Stimulated activated CD8-positive, alpha-beta memory T cell treated with anti-CD3 and anti-CD28 coated beads, Interleukin-7, amount 100 ng/mL, for 24 hours (primary cell): ENCODE measurements around the gene KRTAP5-6.

Source experiments
- DNase-seq: peaks from one replicate; pipeline ENCODE4 v3.0.0-alpha.2; 2020; ENCODE audit warnings: low read depth

KRTAP5-6 gene, protein sequence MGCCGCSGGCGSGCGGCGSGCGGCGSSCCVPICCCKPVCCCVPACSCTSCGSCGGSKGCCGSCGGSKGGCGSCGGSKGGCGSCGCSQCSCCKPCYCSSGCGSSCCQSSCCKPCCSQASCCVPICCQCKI

DNA sequence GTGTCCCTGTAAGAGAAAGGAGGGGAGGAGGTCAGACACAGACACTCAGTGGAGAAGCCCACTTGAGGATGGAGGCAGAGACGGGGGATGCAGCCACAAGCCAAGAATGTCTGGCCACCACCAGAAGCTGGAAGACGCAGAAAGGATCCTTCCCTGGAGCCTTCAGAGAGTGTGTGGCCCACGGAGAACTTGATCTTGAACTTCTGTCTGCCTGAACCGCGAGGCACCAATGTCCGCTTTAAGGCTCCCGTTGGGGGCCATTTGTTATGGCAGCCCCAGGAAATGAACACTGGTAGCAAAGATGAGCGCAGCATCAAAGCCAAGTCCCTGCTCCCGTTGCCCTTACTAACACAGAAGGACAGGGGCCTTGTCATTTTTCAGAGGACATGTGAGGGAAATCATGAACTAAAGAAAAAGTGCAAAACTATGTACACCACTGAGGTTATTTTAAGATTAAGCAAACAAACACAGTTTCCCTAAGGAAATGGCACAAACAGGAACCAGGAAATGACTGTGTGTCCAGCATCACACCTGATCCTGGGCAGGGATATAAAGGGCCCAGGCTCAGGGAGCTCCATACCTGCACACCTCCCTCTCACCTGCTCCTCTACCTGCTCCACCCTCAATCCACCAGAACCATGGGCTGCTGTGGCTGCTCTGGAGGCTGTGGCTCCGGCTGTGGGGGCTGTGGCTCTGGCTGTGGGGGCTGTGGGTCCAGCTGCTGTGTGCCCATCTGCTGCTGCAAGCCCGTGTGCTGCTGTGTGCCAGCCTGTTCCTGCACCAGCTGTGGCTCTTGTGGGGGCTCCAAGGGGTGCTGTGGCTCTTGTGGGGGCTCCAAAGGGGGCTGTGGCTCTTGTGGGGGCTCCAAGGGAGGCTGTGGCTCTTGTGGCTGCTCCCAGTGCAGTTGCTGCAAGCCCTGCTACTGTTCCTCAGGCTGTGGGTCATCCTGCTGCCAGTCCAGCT, at the start of gene KRTAP5-6:
KRTAP5-6 (plus strand) TSS at position 588 of the 963 bp plus-strand sequence; CDS start at position 639, 51 bp downstream.
- DNase-seq: no peak

DNA sequence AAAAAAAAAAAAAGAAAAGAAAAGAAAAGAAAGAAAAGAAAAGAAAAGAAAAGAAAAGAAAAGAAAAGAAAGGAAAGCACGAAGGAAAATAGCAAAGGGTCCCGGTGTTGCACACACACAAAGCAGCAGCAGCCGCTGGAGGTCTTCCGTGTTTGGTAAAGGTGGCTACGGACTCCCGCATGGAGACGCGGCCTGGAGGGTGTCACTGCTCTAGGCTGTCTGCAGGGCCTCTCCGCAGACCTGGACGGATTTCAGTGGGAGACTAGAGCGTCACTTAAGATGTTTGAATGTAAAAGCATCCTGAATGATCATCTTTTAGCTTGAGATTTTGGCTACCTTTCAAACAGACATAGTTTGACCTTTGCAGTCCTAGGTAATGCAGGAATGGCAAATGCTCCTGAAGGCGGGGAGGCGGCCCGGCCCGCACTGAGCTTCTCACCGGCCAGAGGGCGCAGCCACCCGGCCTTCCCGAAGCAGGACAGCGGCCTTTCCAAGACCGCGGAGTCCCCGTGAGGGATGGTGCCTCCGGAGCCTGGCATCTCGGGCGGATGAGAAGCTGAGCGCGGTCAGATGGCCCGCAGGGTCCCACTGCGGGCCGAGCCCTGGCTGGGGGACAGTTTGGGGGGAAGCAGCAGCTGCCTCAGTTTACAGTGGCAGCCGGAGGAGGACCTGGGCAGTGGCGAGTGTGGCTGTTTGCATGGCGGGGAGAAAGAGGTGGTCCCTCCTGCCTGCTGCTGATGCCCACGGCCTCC, 48.9 kb upstream of the KRTAP5-6 start:
- DNase-seq: no peak

DNA sequence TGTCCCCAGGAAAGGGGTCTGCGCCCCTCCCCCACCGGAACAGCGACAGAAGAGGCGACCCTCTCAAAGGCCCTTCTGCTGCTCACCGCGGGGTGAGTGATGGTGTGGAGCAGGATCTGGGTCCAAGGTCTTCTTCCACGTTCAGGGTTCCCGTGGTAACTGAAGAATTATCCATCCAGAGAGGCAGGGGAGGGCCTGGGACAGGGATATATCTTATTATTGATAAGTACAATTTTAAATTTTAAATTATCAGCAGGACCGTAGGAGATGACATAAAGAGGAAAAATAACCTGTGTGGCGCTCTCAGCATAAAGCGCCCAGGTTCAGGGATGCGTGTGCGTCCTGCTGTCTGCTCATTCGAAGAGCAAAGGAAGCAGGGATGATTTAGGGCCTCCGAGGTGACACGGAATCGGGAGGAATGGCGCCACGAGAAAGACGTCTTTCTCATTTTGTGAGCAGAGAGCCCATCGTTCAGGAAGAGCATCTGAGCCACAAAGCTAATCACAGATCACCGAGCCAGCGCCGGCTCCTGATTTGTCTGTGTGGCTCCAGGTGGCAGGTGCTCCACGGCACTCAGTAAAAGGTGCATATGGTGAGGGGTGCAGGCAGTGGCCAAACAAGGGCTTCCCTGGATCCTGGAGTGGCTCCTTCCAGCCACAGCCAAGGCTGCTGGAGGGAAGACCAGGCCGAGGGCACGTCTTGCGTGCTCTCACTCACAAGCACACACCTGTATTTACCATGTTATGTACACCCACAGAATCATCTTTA, 48.2 kb upstream of the KRTAP5-6 start:
- no peak for DNase-seq

DNA sequence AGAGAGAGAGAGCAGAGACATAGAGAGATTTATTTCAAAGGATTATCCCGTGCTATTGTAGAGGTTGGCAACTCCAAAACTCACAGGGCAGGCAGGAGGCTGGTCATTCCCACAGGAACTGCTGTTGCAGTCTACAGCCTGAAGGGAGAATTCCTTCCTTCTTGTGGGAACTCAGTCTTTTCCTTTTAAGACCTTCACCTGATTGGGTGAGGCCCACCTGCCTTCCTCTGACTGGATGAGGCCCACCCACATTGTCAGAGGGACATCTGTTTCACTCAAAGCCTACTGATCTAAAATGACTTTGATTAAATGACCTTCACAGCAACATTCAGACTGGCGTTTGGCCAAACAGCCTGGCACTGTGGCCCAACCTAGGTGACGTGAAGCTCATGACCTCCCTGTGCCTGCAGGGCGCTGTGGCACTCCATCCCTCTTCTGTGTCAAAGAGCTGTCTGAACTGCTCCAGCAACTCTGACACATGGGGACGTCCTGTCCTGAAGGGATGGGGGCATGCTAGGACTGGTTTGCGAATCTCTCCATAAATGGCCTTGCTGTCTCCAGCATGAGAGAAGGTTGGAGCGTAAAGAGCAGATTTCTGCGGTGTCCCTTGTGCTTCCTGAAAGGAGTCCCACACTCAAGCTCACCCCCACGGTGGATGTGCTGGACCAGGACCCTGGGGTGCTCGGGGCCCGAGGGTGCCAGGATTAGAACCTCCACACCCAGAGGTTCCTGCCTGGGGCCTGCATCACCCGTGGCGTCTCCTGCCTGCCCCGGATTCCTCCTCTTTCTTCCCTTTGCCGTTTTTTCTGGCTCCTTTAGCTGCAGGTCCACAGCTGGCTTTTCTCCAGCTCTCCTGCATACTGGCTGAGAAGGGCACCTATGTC, 46.7 kb upstream of the KRTAP5-6 start:
- no peak for DNase-seq

DNA sequence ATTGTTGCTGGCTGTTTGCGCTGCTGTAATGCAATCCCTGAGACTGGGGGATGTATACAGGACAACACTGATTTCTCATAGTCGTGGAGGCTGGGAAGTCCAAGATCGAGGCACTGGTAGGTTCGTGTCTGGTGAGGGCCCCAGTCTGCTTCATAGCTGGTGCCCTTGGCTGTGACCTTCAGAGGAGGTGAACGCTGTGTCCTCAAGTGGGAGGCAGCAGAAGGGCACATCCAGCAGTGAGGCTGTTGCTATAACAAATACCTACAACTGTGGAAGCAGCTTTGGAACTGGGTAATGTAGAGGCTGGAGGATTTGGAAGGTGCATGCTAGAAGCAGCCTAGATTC, 46.1 kb upstream of the KRTAP5-6 start:
- DNase-seq: no peak

DNA sequence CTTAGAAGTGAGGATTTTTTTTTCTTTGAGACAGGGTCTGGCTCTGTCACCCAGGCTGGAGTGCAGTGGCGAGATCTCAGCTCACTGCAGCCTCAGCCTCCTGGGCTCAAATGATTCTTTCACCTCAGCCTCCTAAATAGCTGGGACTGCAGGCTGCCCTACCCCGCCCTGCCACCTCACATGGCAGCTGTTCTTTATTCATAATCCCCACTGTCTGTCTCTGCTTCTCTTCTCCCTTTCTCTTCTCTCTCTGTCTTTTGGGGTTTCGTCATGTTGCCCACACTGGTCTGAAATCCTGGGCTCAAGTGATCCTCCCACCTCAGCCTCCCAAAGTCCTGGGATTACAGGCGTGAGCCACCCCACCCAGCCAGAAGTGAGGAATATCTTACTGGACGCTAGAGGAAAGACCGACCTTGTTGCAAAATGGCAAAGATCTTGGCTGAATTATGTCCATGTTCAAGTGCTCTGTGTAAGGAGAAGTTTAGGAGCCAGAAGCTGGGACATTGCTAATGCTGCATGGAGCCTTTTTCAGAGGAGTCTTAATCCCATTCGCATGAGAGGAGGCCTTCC, 45.5 kb upstream of the KRTAP5-6 start:
- DNase-seq: no peak

DNA sequence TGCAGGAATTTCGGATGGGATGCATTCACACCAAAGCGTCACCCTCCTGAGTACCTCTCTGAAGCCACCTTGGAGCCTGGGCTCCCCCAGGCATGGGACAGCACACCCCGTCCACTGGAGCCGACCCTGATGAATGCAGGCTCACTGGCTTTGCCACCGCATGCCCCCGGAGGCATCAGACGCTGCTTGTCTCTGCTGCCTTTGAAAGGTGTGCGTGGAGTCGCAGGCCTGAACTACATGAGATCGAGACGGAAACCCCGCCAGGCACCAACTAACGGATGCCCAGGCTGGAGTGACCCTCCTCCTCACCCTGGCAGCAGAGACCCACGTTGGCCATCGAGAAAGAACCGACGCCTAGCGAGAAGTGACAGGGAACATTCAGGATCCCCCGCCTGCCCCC, 45.0 kb upstream of the KRTAP5-6 start:
- no peak for DNase-seq

DNA sequence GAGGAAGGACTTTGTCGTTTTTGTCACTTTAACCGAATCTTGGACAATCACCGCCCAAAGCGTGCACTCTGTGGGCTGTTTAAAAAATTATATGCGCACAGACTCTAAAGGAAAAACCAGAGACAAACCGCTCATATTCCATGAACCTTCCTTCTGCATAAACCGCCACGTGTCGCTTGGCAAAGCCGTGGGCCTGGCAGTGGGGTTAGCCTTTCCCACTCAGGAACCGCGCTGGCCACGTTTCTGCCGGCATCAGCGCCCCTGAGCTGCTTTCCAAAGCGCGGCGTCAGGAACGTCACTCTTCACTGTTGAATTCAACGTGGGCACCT, 44.6 kb upstream of the KRTAP5-6 start:
- DNase-seq: no peak

DNA sequence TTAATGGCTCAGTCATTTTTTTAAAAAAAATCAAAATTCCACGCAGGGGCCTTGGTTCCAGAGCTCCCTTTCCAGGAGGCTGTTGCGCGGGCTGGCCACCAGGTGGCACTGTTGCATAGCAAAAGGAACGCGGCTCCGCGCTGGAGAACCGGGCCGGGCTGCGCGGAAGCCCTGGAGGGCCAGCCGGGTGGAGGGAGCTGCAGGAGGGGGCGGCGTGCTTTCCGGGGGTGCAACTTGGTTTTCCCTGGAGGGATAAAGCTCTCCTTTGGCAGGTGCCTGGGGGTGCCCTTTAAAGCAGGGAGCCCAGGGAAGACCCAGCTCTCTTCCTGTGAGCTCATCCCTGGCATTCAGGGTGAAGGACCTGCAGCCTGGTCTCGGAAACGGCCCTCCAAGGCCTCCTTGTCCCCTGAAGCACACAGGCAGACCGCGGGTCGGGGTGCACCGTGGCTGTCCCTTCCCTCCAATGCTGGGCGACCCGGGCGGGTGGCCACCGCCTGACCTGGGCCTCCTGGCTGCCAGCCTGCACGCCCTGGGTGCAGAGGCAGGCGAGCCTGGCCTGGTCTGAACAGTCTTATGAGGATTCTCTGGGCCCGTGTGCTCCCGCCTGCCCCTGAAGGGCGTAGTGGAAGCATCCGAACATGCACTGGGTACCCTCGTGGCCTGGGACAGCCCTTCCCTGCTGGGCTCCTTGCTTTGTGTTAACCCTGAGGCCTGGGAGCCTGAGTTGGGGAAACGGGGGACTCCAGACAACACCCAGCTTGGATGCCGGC, 44.0 kb upstream of the KRTAP5-6 start:
- DNase-seq: peak; percentile 62

DNA sequence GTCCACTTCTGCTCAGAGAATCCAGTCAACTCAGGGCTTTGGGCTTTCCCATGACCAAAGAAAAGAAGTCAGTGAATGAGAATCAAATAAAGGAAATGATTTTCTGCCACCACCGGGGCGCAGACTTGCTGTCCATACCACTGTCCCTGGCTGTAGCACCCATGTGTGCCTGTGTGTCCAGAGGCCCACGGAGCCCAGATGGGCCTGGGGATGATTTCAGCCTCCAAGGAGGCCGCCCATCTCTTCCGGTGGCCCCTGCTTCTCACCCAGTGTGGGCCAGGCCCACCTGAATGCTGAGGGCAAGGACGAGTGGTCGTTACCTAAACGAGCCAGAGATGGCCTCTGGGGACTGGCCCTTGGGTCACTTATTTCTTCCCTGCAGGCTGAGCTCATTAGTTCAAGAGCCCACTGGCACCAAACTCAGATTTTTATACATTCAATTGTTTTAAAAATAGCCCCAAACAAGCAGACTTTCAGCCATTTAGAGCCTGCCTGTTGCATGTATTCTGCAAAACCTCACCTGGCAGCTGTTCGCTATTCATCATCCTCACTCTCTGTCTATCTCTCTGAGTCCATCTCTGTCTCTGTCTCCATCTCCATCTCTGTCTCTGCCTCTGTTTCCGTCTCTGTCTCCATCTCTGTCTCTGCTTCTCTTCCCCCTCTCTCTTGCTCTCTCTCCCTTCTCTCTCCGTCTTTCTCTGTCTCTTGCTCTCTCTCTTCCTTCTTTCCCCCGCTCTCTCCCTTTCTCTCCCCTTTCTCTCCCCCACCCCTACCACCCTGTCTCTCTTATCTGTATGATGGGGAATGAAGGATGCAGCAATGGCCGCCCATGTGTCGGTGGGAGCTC, 43.2 kb upstream of the KRTAP5-6 start:
- DNase-seq: no peak

DNA sequence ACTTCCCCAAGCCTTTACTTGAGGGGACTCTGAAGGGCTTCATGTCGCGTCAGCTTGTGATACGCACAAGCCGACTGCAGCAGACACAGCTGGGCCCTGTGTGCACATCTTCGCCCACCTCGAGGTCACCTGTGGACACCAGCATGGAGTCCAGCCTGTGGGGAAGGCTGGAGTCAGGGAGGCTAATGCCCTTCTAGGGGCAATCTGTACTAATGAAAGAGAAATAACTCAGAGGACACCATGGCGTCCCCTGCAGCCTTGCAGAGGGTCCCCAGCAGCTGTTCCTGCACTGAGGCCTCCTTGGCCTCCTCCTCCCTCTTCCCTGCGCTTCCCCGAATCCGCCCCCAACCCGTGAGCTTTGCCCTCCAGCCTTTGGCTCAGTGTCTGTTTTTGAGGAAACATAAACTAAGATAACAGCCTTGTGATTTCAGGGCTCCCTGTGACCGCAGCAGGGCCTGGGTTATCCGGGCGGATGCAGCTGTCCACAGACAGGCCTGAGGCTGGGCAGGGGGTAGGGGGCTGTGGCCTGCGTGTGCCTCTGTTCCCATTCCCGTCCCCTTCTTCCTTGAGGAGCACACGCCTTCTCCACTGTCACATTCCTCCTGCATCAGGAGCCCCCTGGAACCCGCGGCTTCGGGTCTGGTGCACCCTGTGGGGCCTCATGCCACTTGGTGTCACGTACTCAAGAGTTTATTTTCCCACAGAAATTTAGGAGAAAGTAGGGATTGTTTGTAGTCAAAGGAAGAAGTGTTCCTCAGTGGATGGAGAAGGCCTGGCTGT, 42.4 kb upstream of the KRTAP5-6 start:
- DNase-seq: no peak

DNA sequence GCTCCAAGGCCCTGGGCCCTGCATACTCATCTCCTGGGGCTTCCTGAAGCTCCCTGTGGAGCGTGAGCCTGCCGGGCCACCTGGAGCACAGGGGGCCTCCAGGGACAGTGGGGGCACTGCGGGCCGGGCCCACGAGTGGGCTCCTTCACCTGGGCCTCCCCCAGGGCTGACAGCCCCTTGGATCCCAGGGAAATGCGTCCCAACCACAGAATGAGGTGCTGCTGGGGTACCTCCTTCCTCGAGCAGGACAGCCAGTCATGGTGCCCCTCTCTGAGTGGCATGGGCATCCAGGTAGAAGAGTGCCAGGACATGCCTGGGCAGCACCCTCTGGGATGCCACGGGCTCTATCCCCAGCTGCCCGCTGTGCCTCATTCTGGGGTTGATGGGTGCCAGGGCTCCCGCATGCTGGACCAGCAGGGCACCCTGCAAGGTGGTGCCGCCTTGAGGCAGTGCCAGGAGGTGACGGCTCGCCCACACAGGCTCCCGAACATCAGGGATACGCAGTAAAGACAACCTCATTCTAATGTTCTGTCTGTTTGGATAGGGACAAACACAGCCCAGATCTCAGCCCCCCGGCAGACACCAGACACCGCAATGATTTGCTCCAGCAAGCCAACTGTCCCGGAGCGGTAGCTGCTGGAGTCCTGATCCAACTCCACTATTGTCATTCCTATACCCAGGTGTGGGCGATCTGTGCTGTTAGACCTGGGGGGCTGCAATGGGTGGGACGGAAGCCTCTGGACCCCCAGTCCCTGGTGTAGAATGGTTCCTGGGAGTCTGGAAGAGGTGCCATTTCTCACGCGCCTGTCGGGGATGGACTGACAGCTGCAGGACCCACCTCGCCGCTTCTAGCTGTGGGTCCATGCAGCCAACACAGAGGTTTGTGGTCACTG, 41.6 kb upstream of the KRTAP5-6 start:
- DNase-seq: no peak

DNA sequence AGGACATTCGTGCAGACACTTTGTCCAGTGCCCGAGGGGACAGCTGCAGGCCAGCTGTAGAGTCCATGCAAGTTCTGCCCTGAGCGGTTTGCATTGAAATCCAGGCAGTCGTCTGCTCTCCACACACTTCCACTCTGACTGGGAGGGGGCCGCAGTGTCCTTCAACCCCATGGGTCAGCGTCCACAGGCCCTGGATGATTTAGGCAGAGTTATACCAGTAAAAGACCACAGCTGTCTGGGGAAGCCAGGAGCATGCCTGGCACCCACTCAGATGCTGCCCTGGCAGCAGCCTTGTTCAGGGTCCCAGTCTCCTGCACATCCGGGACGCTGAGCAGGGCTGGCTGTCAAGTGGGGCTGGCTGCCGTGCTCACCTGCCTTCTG, 40.9 kb upstream of the KRTAP5-6 start:
- no peak for DNase-seq

DNA sequence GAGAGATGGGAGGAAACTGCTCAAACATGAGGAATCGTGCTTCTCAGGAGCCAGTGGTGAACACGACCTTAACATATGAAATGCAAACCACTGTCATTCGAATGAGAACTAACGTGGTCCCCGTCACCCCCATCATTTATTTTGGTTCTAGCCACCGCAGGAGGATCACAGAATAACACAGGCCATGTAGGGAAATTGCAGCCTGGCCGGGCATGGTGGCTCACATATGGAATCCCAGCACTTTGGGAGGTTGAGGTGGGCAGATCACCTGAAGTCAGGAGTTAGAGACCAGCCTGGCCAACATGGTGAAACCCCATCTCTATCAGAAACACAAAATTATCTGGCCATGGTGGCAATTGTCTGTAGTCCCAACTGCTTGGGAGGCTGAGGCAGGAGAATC, 40.3 kb upstream of the KRTAP5-6 start:
- no peak for DNase-seq

DNA sequence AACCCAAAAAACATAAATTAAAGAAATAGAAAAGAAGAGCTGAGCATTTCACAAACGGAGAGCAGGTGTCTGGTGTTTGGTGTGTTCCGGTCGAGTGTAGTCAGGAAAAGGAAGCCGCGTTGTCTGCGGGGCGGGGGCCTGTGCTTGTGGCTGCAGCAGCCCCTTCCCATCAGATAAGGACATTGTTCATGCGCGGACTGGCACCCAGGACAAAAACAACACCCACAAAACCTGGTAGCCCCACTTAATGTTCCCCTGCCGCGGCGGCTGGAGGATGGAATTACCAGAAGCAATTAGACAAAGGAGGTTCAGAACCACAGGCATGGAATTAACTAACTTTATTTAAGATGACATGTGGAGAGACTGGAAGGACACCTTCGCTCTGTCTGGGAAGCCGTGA, 37.5 kb upstream of the KRTAP5-6 start:
- no peak for DNase-seq

DNA sequence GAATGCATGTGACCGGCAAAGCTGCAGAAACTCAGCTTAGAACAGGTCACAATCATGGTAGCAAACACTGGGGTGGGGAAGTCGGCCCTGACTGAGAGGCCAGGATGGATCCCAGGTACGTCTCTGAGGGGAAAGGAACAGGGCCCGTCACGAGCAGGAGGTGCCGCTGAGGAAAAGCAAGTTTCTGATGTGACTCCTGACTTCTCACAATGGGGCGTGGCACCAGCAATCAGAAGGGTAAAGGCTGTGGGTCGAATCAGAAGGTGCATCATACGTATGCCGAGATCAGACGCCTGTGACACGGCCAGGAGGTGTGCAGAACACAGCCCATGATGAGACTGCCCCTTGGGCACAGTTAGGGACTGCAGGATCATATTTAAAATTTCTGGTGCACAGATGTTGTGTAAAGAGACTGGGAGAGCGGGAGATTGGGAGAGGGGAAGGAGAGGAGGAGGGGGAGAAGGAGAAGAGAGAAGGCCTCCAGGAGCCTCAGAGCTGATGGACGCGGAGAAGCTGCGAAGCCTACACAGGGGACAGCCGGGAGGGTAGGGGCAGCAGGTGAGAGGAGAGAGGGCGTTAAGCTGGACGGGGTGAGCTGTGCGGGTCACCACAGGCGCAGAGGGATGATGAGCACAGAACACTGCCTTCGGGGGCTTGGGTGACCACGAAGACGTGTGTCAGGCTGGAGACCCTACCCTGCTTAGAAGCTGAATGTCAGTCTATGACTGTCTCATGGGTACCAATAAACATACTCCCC, 36.7 kb upstream of the KRTAP5-6 start:
- DNase-seq: no peak
